Fibroblast of skin of right biceps (primary cell): ENCODE data around the gene RBFOX2.
"Not testable (repeated sequence)": the region's sequence is repeated elsewhere in the genome, so short reads cannot be mapped to it uniquely, and the experiment has no call there.

Source experiments
- DNase-seq: peaks from one replicate; pipeline ENCODE4 v3.0.0-alpha.2; 2013

Gene RBFOX2, protein sequence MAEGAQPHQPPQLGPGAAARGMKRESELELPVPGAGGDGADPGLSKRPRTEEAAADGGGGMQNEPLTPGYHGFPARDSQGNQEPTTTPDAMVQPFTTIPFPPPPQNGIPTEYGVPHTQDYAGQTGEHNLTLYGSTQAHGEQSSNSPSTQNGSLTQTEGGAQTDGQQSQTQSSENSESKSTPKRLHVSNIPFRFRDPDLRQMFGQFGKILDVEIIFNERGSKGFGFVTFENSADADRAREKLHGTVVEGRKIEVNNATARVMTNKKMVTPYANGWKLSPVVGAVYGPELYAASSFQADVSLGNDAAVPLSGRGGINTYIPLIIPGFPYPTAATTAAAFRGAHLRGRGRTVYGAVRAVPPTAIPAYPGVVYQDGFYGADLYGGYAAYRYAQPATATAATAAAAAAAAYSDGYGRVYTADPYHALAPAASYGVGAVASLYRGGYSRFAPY

DNA sequence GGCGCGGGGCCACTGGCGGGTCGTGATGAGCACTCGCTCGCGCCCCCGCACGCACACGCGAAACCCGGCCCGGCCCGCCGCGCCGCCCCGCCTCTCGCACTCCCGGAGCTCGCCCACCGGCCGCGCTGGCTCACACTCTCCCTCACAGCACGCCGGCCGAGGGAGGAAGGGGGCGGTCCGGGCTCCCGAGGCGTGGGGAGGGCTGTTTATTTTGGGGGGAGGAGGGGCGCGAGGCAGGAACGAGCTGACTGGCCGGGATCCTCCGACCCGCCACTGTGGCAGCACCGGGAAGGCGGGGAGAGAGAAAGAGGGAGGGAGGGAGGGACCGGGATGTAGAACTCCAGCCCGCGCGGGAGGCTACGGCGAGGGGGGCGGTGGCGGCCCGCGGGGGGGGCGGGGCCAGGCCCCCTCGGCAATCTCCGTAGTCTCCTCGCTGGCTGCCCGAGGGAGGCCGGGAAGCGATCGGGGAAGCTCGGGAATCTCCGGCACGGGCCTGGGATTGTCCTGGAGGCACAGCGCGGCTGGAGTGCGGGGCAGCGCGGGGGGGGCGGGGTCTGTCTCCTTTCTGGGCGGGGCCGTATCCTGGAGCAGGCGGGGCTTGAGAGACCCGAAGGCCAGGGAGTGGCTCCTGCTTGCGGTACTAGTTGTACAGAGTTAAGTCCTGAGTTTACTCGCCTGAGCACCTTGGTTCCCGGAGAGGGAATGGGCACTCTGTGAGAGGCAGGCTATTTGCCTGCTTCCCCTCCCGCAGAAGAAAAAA, at the start of gene RBFOX2:
TSS of gene RBFOX2 (minus strand) at position 179 of the 760 bp plus-strand sequence. CDS start 399 bp downstream, outside the sequence.
- DNase-seq = peak; percentile 98

DNA sequence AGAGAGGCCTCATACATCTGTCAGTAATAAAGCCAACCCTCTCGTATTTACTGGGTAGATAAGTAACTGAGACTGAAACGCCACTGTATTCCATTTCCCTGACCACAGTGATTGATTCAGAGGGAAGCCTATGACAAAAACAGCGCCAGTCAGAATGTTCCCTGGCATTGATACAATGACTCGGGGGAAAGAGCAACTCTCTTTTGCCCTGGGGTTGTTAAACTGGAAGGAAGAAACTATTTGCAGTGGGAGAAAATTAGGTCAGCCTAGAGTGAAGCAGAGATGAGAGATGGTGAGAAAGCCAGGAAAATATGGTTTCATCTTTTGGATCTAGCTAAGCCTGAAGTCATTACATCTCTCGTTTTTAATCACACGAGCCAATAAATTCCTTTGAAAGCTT, 48.6 kb upstream of the RBFOX2 start:
- peak; percentile 49 for DNase-seq

DNA sequence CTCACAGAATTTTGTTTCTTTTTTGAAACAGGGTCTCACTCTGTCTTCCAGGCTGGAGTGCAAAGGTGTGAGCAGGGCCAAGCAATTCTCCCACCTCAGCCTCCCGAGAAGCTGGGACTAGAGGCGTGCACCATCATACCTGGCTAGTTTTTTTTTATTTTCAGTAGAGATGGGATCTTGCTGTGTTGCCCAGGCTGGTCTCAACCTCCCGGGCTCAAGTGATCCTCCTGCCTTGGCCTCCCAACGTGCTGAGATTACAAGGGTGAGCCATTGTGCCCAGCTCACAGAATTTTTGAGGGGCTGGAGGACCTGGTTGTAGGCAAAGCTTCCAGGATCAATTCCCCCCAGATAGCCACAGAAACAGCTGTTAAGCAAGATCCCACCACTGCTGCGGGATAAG, 47.1 kb upstream of the RBFOX2 start:
- no peak for DNase-seq

GRCh38 chr22:36075230-36075629, 46.6 kb upstream of the RBFOX2 start:
- no peak for DNase-seq

GRCh38 chr22:36073476-36073875, 44.9 kb upstream of the RBFOX2 start:
- DNase-seq = peak; percentile 74

DNA sequence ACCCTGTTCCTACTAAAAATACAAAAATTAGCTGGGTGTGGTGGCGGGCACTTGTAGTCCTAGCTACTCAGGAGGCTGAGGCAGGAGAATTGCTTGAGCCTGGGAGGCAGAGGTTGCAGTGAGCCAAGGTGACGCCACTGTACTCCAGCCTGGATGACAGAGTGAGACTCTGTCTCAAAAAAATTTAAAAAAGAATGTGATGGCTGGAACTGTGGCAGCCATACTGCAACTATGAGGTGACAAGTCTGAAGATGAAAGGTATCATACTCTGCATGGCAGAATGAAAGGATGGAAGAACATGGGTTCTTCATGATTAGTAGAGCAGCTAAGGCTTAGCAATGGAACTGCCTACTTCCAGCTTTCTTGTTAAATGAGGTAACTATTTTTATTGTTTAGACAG, 42.0 kb upstream of the RBFOX2 start:
- not testable (repeated sequence) for DNase-seq

DNA sequence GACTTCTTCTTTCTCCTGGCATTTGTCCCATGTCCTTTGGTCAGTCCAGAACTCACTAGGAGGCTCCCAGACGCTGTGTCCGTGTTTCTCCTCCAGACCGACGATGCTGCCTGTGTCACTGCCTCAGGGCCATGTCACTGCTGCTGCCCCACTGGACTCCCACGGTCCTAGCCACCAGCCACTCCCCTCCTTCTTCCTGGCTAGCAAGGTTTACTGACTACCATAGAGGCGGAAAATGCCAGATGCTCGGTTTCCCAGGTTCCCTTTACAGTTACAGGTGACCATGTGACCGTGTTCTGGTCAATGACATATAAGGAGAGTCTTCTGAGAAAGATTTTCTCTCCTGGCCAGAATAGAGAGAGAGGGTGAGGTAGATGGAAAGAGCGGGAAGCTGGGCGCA, 40.7 kb upstream of the RBFOX2 start:
- no peak for DNase-seq

GRCh38 chr22:36068776-36069344, 40.2 kb upstream of the RBFOX2 start:
- no peak for DNase-seq

DNA sequence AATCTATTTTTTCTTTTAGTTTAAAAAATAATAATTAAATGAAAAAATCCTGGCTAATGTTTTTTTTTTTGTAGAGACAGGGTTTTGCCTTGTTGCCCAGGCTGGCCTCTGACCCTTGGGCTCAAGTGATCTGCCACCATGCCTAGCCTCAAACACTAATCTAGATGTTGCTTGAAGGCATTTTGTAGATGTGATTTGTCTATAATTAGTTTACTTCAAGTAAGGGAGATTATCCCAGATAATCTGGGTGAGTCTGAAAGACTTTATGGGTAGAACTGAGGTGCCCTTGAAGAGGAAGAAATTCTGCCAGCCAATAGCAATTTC, 38.6 kb upstream of the RBFOX2 start:
- DNase-seq = no peak

- peak; percentile 97 for DNase-seq
Measured at GRCh38 chr22:36065775-36066544, 37.3 kb upstream of the RBFOX2 start.

GRCh38 chr22:36065462-36065774, 36.8 kb upstream of the RBFOX2 start:
- DNase-seq = no peak

DNA sequence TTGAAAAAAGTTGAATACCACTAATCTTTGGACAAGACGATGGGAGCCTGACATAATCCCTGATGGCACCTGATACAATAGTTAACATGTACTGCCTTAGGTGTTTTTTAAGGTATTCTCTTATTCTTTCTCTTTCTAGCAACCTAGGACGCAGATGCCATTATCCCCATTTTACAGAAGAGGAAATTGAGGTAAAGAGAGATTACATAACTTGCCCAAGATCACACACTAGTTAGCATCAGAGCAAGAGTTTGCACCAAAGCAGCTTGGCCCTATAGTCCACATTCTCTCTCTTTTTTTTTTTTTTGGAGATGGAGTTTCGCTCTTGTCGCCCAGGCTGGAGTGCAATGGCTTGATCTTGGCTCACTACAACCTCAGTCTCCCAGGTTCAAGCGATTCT, 35.7 kb upstream of the RBFOX2 start:
- DNase-seq = no peak

- peak; percentile 89 for DNase-seq
Measured at GRCh38 chr22:36056980-36057379, 28.4 kb upstream of the RBFOX2 start.

DNA sequence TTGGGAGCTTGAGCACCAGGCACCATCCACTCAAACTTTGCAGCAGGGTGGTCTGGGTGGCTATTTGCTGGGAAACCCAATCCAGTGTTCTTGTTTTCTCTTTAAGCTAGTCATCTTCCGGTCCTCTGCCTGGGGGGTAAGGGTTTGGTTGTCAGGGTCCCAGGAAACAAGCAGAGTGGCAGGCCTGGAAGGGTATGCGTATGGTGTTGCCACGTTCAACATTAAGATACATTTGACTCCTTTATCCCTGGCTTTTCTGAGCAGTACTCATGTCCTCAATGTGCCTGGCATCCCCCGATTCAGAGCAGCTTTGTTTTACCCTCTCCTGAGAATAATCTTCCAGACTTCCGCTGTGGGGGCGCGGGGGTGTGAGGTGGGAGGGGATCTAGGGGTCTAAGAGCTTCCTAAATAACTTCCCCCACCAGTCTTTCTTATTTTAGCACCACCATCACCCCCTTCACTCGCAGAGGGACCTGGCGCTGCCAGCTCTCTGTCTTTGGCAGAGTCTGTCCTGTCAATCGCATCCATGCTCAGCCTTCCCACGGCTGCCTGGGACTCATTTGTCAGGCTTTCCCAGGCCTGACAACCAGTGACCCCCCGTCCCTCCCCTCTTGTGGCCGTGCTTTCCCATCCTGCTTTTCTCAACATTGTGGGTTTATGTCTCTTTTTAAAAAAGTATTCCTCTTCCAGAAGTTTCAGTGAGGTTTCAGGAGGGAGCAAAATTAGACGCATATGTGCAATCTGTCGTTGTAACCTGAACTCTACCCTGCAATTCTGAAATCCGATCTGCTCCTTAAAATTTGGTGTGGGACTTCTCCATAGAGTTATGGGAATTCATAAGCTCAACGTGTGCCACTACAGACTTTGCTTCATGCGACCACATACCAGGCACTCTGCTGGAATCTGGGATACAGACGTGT, 27.0 kb upstream of the RBFOX2 start:
- DNase-seq = peak; percentile 78

DNA sequence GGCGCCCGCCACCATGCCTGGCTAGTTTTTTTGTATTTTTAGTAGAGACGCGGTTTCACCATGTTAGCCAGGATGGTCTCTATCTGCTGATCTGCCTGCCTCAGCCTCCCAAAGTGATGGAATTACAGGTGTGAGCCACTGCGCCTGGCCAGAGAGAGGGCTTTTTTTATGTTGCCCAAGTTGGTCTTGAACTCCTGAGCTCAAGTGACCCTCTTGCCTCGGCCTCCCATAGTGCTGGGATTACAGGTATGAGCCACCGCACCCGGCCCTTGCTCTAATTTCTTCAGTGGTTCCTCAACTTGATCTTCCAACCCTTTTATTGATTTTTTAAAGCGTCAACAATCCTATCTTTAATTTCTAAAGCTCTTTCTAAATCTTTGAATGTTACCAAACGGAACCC, 25.8 kb upstream of the RBFOX2 start:
- DNase-seq = not testable (repeated sequence)

DNA sequence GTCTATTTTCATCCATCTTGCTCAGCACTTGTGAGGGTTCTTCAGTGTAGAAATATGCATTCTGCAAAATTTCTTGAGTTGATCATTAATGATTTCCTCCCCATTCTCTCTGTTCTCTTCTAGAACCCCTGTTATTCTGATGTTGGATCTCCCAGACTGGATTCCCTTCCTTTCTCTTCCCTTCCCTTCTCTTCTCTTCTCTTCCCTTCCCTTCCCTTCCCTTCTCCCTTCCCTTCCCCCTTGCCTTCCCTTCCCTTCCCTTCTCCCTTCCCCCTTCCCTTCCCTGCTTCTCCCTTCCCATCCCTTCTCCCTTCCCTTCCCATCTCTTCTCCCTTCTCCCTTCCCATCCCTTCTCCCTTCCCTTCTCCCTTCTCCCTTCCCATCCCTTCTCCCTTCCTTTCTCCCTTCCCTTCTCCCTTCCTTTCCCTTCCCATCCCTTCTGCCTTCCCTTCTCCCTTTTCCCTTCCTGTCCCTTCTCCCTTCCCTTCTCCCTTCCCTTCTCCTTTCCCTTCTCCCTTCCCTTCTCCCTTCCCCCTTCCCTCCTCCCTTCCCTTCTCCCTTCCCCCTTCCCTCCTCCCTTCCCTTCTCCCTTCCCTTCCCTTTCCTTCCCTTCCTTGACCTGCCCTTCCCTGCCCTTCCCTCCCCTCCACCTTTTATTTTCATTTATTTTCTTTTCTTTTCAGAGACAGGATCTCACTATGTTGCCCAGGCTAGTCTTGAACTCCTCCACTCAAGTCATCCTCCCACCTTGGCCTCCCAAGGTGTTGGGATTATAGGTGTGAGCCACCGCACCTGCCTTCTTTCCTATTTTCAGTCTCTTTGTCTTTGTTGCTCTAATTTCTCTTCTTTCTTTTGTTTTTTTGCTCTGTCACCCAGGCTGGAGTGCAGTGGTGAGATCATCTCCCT, 24.9 kb upstream of the RBFOX2 start:
- DNase-seq = no peak

GRCh38 chr22:36052505-36052941, 23.9 kb upstream of the RBFOX2 start:
- DNase-seq = peak; percentile 86

- no peak for DNase-seq
Measured at GRCh38 chr22:36049678-36049997, 21.0 kb upstream of the RBFOX2 start.

DNA sequence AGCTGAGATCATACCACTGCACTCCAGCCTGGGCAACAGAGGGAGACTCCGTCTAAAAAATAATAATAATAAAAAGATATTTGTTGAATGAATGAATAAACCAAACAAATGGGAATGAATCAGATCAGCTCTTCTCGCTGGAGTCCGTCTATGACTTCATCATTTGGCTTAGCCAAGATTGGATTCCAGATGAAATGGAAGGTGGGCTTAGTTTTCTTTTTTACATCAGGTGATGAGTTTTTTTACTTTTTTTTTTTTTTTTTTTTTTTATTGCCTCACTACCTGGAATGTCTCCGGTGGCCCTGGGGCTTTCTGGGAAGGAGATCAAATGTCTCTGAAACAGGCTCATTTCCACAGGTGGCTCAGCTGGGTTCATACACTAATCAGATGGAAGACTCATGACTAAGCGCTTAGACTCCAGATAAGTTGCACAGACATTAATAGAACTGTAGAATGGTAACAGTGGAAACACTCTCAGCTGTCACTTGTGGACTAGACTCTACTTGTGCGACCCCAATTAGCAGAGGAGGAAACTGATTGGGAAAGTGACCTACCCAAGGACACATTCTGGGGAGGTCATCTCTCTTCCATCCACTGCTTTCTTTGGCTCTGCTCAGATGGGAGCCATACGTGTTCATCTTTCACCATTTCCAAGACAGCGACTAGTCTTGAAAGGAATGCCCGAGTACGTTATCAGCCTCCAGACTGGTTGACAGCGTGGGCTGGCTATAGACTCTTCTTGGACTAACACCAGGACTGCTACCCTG, 20.5 kb upstream of the RBFOX2 start:
- DNase-seq = peak; percentile 68

DNA sequence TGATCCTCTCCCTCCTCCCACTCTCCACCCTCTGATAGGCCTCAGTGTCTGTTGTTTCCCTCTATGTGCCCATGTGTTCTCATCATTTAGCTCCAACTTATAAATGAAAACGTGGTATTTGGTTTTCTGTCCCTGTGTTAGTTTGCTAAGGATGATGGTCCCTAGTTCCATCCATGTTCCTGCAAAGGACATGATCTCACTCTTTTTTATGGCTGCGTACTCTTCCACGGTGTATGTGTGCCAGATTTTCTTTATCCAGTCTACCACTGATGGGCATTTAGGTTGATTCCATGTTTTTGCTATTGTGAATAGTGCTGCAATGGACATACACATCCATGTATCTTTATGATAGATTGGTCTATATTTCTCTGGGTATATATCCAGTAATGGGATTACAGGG, 15.9 kb upstream of the RBFOX2 start:
- DNase-seq = not testable (repeated sequence)
